Neural cell (in vitro differentiated cells): ENCODE measurements around the gene DOP1B.

Experiments
- CTCF ChIP-seq: fragments of 450-650 bp; IDR thresholded peaks from 2 replicates; pipeline ENCODE4 v1.5.1; 2014; ENCODE audit warnings: antibody characterized with exemption, mild to moderate bottlenecking, moderate library complexity; ENCODE audit not compliant: poor library complexity, severe bottlenecking
- EP300 ChIP-seq: fragments of 450-650 bp; conservative IDR thresholded peaks from 2 replicates; pipeline ENCODE4 v1.6.1; 2014; ENCODE audit warnings: antibody characterized with exemption, mild to moderate bottlenecking, moderate library complexity; ENCODE audit not compliant: poor library complexity, severe bottlenecking
- EZH2 ChIP-seq: fragments of 200-600, 300-800 bp; shearing (Covaris generic), sonication (generic); IDR thresholded peaks from 2 replicates; pipeline ENCODE4 v1.6.1; 2014; ENCODE audit warnings: antibody characterized with exemption, low read length, borderline replicate concordance, mild to moderate bottlenecking; ENCODE audit not compliant: insufficient read depth, poor library complexity, severe bottlenecking
- MXI1 ChIP-seq: fragments of 450-650 bp; conservative IDR thresholded peaks from 2 replicates; pipeline ENCODE4 v1.6.1; 2014; ENCODE audit warnings: antibody characterized with exemption, mild to moderate bottlenecking; ENCODE audit not compliant: poor library complexity, severe bottlenecking
- RAD21 ChIP-seq: fragments of 450-650 bp; conservative IDR thresholded peaks from 2 replicates; pipeline ENCODE4 v1.6.1; 2014; ENCODE audit warnings: antibody characterized with exemption, mild to moderate bottlenecking, moderate library complexity
- TAF1 ChIP-seq: IDR thresholded peaks from 2 replicates; pipeline ENCODE4 v1.6.1; 2012; ENCODE audit warnings: low read depth

- TF ChIP-seq EP300 (no peak), MXI1 (no peak), CTCF (no peak), EZH2 (no peak), TAF1 (no peak), RAD21 (no peak)
Observed at GRCh38 chr21:36127977-36128376, 28.6 kb upstream of the DOP1B start.
